HepG2 (cell line): ENCODE data around the gene HID1.

ENCODE experiments used
- CTCF ChIP-seq: sonication (generic); formaldehyde crosslinking; IDR thresholded peaks from 2 replicates; pipeline ENCODE4 v1.5.0; 2020; ENCODE audit warnings: mild to moderate bottlenecking, missing genetic modification reagents, moderate library complexity
- HNRNPH1 ChIP-seq: fragments of 200-400 bp; formaldehyde crosslinking; optimal IDR thresholded peaks from 2 replicates; pipeline ENCODE3; 2017; ENCODE audit warnings: mild to moderate bottlenecking, low read depth, low read length
- IRF1 ChIP-seq: sonication (generic); formaldehyde crosslinking; IDR thresholded peaks from 2 replicates; pipeline ENCODE4 v1.4.0; 2020; ENCODE audit warnings: low read depth, mild to moderate bottlenecking, missing genetic modification reagents
- NFYC ChIP-seq: IDR thresholded peaks from 2 replicates; pipeline ENCODE4 v1.6.1; 2016; ENCODE audit warnings: missing genetic modification reagents, missing compliant biosample characterization
- POLR2AphosphoS5 ChIP-seq: IDR thresholded peaks from 2 replicates; pipeline ENCODE4 v1.6.1; 2012; ENCODE audit warnings: low read depth, low read length
- REL ChIP-seq: sonication (generic); formaldehyde crosslinking; conservative IDR thresholded peaks from 2 replicates; pipeline ENCODE4 v1.8.0; 2022; ENCODE audit warnings: mild to moderate bottlenecking, missing genetic modification reagents, moderate library complexity
- REST ChIP-seq, 2 experiments: IDR thresholded peaks; 2 replicates each; pipeline ENCODE4 v1.6.1; 2011 to 2012; ENCODE audit warnings: low read length in 2 of 2, borderline replicate concordance in 1 of 2, low read depth in 1 of 2, mild to moderate bottlenecking in 1 of 2, moderate library complexity in 1 of 2
- UBTF ChIP-seq: sonication (generic); formaldehyde crosslinking; IDR thresholded peaks from 2 replicates; pipeline ENCODE4 v1.4.0; 2020; ENCODE audit warnings: mild to moderate bottlenecking, missing genetic modification reagents

- TF ChIP-seq CTCF (CRISPR knock-in tag), result 0 out of 2 replicates have a peak, but pooled peaks have one; percentile 17
- no peak for TF ChIP-seq REL (CRISPR knock-in tag)
- TF ChIP-seq IRF1, result no peak
- no peak for TF ChIP-seq NFYC (CRISPR knock-in tag)
- TF ChIP-seq POLR2AphosphoS5, result no peak
- TF ChIP-seq REST (IDR thresholded peaks at IDR 0.05; ENCODE audit: borderline replicate concordance in 1 of 2, low read depth in 1 of 2, low read length in 2 of 2), result no peak
- TF ChIP-seq UBTF (CRISPR knock-in tag), result peak; percentile 78
- TF ChIP-seq HNRNPH1, result no peak
Observed at GRCh38 chr17:74972107-74972972, at the start of gene HID1.
